ENCODE results near the gene BICRA.
"Not testable (repeated sequence)": the region's sequence is repeated elsewhere in the genome, so short reads cannot be mapped to it uniquely, and the experiment has no call there.

Gene BICRA

GRCh38 chr19:47716270-47716937 is 107.5 kb downstream of the BICRA start:
- DNase-seq (ENCODE audit: low read depth): no peak

DNA sequence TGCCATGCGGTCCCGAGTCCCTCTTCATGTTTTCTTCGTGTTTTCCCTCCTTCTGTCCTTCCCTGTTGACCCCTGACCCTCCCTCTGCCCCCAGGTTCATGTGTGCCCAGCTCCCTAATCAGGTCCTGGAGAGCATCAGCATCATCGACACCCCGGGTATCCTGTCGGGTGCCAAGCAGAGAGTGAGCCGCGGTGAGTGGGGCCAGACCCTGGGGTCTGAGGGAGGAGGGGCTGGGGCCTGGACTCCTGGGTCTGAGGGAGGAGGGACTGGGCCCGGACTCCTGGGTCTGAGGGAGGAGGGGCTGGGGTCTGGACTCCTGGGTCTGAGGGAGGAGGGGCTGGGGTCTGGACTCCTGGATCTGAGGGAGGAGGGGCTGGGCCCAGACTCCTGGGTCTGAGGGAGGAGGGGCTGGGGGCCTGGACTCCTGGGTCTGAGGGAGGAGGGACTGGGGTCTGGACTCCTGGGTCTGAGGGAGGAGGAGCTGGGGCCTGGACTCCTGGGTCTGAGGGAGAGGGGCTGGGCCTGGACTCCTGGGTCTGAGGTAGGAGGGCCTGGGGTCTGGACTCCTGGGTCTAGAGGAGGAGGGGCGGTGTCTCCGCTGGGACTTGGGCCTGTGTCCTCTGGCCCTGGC is 109.6 kb downstream of the BICRA start:
- not testable (repeated sequence) for DNase-seq (ENCODE audit: low read depth)

- DNase-seq (ENCODE audit: low read depth): peak; percentile 100
Measured at GRCh38 chr19:47719047-47719859, 110.3 kb downstream of the BICRA start.

DNA sequence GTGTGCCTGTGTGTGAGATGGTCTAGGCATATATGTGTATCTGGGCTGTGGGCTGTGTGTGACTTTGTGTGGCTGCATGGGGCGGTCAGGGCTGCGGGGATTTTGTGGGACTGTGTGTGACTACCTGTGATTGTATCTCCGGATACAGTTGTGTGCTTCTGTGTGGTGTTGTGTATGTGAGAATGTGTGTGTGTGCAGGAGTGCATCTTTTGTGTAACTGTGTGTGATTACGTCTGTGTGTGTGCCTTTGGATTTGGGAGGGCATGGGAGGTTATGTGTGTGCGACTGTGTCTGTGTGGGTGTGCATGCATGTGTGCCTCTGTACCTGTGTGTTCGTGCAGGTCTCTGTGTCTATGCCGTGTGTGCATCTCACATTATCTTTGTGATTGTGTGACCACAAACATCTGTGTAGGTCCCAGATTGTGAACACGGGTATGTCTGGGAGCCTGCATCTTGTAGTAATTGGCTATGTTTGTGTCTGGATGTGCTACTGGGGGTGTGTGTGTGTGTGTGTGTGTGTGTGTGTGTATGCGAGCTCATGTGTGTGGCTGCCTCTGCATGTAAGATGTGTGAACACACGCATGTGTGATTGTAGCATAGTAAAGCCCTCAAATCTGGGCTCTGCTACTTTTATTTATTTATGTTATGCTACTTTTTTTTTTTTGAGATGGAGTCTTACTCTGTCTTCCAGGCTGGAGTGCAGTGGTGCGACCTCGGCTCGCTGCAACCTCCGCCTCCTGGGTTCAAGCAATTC is 111.9 kb downstream of the BICRA start:
- DNase-seq (ENCODE audit: low read depth): peak; percentile 39

DNA sequence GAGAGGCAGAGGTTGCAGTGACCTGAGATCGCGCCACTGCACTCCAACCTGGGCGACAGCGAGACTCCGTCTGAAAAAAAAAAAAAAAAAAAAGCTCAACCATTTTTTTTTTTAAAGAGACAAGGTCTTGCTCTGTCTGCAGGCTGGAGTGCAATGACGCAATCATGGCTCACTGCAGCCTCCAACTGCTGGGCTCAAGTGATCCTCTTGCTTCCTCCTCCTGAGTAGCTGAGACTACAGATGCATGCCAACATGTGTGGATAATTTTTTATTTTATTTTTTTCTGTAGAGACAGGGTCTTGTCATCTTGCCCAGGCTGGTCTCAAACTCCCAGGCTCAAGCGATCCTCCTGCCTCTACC is 114.6 kb downstream of the BICRA start:
- DNase-seq (ENCODE audit: low read depth): peak; percentile 94

DNA sequence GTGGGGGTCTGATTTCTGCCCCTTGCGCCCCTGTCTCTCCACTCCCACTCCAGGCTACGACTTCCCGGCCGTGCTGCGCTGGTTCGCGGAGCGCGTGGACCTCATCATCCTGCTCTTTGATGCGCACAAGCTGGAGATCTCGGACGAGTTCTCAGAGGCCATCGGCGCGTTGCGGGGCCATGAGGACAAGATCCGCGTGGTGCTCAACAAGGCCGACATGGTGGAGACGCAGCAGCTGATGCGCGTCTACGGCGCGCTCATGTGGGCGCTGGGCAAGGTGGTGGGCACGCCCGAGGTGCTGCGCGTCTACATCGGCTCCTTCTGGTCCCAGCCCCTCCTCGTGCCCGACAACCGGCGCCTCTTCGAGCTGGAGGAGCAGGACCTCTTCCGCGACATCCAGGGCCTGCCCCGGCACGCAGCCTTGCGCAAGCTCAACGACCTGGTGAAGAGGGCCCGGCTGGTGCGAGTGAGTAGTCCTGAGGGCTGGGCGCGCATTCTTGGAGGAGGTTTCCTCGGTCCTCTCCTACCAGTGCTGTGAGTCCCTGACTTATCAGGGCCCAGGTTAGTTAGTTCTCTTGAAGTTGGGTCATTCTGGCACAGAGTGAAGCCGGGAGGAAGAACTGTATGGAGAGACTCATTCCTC is 116.9 kb downstream of the BICRA start:
- no peak for DNase-seq (ENCODE audit: low read depth)

DNA sequence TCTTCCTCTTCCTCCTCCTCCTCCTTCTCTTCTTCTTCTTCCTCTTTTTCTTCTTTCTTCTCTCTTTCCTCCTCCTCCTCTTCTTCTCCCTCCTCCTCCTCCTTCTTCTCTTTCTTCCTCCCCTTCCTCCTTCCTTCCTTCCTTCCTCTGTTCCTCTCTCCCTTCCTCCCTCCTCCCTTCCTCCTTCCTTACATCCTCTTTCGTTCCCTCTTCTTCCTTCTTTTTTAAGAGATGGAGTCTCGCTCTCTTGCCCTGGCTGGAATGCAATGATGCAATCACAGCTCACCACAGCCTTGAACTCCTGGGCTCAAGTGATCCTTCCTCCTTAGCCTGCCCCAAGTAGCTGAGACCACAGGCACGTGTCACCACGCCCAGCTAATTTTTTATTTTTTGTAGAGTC is 117.5 kb downstream of the BICRA start:
- peak; percentile 80 for DNase-seq (ENCODE audit: low read depth)

DNA sequence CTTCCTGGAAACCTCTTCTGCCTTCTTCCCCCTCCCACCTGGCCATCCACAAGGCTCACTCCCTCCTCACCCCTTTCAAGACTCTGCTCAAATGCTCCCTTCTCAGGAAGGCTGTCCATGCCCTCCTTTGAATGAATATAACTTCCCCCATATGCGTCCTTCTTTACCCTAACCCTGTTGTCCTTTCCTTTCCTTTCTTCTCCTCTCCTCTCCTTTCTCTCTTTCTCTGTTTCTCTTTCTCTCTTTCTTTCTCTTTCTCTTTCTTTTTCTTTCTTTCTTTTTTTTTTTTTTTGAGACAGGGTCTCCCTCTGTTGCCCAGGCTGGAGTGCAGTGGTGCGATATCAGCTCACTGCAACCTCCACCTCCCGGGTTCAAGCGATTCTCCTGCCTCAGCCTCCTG is 119.4 kb downstream of the BICRA start:
- DNase-seq (ENCODE audit: low read depth): not testable (repeated sequence)

- DNase-seq (ENCODE audit: low read depth): peak; percentile 72
Measured at GRCh38 chr19:47729468-47729798, 120.5 kb downstream of the BICRA start.

DNA sequence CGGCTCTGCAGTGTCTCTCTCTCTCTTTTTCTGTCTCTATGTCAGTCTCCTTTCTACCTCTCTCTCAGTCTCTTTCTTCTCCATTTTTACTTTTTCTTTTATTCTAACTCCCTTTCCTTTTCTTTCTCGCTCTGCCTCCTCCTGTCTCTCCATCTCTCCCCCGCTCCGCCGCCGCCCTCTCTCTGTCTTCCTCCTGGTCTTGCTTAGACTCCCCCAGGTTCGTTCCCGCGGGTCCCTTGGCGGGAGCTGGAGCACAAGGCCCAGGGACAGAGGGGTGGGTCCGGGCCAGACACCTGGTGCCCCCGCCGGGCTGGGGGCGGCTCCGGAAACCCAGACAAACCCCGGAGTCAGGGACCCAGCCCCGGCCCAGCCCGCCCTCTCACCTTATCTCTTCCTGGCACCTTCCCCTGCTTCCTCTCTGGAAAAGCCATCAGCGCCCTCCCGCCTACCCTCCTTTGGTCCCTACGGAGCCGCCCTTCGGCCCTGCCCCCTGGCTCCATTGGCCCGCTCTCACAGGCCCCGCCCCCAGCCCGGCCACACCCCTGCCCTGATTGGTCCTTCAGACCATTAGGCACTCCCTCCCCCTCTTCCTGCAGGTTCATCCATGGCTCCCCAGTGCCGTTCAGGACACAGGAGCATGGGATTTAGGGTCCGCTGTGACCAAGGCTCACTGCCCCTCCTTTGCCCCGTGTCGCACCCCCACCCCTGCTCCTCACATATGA is 121.0 kb downstream of the BICRA start:
- no peak for DNase-seq (ENCODE audit: low read depth)

GRCh38 chr19:47730521-47730889 is 121.6 kb downstream of the BICRA start:
- no peak for DNase-seq (ENCODE audit: low read depth)

DNA sequence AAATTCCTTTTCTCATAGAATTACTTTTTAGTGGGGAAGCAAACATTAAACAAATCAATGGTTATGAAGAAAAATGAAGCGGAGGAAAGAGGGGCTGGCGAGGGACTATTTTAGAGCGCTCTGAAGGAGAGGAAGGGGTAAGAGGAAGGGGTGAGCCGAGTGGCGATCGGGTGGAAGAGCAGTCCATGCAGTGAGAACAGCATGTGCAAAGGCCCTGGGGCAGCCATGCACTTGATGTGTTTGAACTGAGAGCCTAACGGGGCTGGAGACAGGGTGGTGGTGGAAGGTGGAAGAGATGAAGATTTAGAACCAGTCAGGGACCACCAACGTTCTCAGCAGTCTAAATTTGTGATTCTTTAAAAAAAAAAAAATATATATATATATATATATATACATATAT is 122.0 kb downstream of the BICRA start:
- DNase-seq (ENCODE audit: low read depth): no peak

GRCh38 chr19:47735131-47735530 is 126.2 kb downstream of the BICRA start:
- DNase-seq (ENCODE audit: low read depth): no peak

- peak; percentile 30 for DNase-seq (ENCODE audit: low read depth)
Measured at GRCh38 chr19:47740866-47741519, 132.1 kb downstream of the BICRA start.

DNA sequence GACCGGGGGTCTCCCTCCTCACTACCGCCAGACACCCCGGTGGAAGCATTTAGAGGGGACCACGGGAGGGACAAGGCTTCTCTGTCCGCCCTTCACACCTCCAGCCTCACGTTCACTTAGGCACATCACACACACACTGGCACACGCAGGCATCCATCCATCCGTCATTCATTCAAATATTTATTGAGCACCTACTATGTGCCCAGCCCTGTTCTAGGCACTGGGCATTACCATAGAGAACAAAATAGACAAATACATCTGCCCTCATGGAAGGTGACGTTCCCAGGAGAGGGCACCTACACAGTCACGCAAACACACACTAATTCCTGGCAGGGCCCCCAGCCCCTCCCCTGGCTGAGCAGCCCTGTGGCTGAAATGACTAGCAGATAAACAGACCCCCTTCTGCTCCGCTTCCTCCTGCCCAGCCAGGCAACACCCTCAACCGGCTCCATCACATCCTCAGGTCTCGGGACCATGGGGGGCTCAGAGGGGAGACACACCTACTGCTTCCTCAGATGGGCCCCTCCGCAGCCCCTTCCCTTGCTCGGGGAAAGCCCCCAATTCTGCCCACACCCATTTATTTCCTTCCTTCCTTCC is 132.7 kb downstream of the BICRA start:
- DNase-seq (ENCODE audit: low read depth): no peak

DNA sequence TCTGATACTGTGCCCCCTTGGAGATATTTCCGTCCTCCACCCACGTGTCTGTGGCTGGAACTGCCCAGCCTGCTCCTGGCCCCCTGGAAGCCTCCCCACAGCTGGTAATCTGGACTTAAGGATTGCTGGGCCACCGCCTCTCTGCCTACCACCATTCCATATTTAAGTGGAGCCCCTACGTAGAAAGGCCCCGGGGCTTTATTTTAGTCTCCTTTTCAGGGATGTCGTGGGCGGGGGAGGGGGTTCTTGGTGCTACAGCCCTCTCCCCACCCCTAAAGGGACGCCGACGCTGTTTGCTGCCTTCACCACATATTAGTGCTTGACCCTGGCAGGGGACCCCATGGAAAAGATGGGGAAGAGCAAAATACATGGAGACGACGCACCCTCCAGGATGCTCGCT is 133.7 kb downstream of the BICRA start:
- DNase-seq (ENCODE audit: low read depth): peak; percentile 21

DNA sequence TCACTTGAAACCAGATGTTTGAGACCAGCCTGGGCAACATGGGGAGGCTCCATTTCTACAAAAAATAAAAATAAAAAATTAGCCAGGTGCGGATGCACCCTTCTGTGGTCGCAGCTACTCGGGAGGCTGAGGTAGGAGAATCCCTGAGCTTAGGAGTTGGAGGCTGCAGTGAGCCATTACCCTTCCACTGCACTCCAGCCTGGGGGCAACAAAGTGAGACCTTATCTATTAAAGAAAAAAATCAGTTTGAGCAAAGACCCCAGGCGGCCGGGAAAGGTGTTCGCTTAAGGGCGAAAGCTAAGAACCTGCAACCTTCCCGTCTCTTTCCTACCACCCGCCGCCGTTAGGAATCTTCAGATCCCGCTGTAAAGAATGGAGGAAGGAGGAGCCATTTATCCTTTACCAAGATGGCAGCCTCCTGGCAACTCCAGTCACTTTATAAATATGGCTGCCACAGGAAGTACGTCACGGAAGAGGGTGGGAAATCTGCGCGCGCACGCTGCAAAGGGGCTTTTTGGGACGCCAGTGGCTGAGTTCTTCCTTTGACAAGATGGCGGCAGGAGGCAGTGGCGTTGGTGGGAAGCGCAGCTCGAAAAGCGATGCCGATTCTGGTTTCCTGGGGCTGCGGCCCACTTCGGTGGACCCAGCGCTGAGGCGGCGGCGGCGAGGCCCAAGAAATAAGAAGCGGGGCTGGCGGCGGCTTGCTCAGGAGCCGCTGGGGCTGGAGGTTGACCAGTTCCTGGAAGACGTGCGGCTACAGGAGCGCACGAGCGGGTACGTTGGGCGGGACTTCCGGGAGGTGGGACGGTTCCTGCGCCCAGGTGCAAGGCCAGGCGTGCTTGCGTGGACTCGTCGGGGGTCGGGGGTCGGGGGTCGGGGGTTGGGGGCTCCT is 136.3 kb downstream of the BICRA start, which contains the start of gene NOP53:
Gene NOP53 (plus strand): TSS at position 537 of the 892 bp plus-strand sequence. CDS start 14 bp downstream, at position 551.
- DNase-seq (ENCODE audit: low read depth): peak; percentile 97

DNA sequence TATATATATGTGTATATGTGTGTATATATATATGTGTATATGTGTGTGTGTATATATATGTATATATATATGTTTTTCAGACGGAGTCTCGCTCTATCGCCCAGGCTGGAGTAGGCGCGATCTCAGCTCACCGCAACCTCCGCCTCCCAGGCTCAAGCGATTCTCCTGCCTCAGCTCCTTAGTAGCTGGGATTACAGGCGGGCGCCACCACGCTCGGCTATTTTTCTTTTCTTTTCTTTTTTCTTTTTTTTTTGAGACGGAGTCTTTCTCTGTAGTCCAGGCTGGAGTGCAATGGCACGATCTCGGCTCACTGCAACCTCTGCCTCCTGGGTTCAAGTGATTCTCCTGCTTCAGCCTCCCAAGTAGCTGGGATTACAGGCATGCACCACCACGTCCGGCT is 137.2 kb downstream of the BICRA start:
- DNase-seq (ENCODE audit: low read depth): not testable (repeated sequence)

- DNase-seq (ENCODE audit: low read depth): no peak
Measured at GRCh38 chr19:47749326-47749725, 140.4 kb downstream of the BICRA start.
